NT2/D1 (cell line): Measurements from ENCODE around the gene WDR59.

Experiments
- YY1 ChIP-seq: IDR thresholded peaks from 2 replicates; pipeline ENCODE4 v1.6.1; 2011; ENCODE audit not compliant: insufficient read length, insufficient read depth
- ZNF274 ChIP-seq: IDR thresholded peaks from 2 replicates; pipeline ENCODE4 v1.6.1; 2011; ENCODE audit warnings: mild to moderate bottlenecking, low read depth, low read length

DNA sequence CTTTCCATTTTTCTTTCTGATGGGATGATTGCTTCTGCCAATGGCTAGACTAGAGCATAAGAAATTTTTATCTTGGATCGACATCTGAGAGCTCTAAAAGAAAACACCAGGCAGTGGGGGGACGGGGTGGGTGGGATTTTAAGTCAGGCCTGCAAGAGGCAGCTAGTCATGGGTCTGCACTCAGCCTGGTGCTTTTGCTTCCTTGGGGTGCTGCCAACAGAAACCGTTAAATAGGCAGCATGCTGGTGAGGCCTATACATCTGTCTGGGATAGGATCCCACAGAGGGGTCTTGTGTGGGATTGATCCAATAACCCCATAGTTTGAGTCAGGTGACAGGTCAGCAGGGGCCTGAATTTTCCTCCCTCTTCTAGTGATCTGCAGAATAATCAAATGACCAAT, 40.8 kb upstream of the WDR59 start:
- no peak for TF ChIP-seq ZNF274
- no peak for TF ChIP-seq YY1
